ENCODE results near the gene TOE1. TPM values are rescaled to one million over a fixed set of nuclear protein-coding genes. Genes with fewer than 3 reads are reported as not detected.

Gene TOE1
- total and polyA plus RNA-seq, 9 of the 15 experiments (the other 6 are each of a cell fraction or from before 2014, with no cell fraction given) = 32.1 to 85.7 (median 38.0) TPM

- TF ChIP-seq ZBTB43 (CRISPR knock-in tag; IDR thresholded peaks at IDR 0.05) (no peak), RBFOX2 (IDR thresholded peaks at IDR 0.05; ENCODE audit: low read depth, low read length) (peak; percentile 69), POLR2G (IDR thresholded peaks at IDR 0.05; ENCODE audit: low read depth, low read length) (peak; percentile 64), KDM5B (IDR thresholded peaks at IDR 0.05; ENCODE audit: insufficient replicate concordance, low read depth, low read length) (peak; percentile 9), ZNF431 (CRISPR knock-in tag; IDR thresholded peaks at IDR 0.05) (no peak), RBM22 (IDR thresholded peaks at IDR 0.05; ENCODE audit: low read depth, low read length, poor library complexity, severe bottlenecking) (peak; percentile 57)
- Histone ChIP-seq H3K9me1 (ENCODE audit: control insufficient read depth, insufficient read depth, low read length) (peaks cover 5% of the 10 kb centered on the region), H3K4me3 (no peak overlapping the region), H3K4me1 (replicated peaks in 1 of 2; ENCODE audit: control insufficient read depth in 2 of 2, insufficient read depth in 2 of 2, low read length in 2 of 2) (peaks cover 6 to 12% of the 10 kb centered on the region in 2 experiments; a peak in 4 of 5 replicates), H3K9ac (ENCODE audit: insufficient read depth in 1 of 2, low read depth in 2 of 2, low read length in 2 of 2) (no peak overlapping the region), H3K27ac (ENCODE audit: extremely low read depth, low read depth, low read length) (no peak overlapping the region), H2AFZ (ENCODE audit: low read depth, low read length) (no peak overlapping the region), H3K36me3 (ENCODE audit: control insufficient read depth, insufficient read depth, low read length) (peaks cover 53% of the 10 kb centered on the region), H3K79me2 (ENCODE audit: control insufficient read depth, insufficient read depth, low read length) (peaks cover 27% of the 10 kb centered on the region), H4K20me1 (replicated peaks; ENCODE audit: control insufficient read depth, insufficient read depth, low read length) (peaks cover 5% of the 10 kb centered on the region; the same call in 1 of the 2 replicates), H3K4me2 (ENCODE audit: insufficient read depth, low read length) (no peak overlapping the region), H3K9me3 (replicated peaks; ENCODE audit: control insufficient read depth, insufficient read depth, low read depth, low read length) (no peaks in the 10 kb centered on the region), H3K27me3 (ENCODE audit: control insufficient read depth in 2 of 2, insufficient read depth in 2 of 2, low read length in 2 of 2) (no peaks in the 10 kb centered on the region)
- no peak for DNase-seq (ENCODE audit: extremely low read depth in 1 of 4, low spot score in 3 of 4)
- CTCF ChIA-PET (ENCODE audit: low intra/inter-chr PET ratio) = no interaction called here
- 90% methylated on average over 12 of the region's 13 CpGs for WGBS (ENCODE audit: insufficient coverage, low coverage, missing lambda C conversion rate)
- in situ Hi-C loops (cut with MboI) (loop anchor here (5.0 kb wide), 1 partner anchor 147 kb away; the partner anchor contains the start of gene TESK2), intact Hi-C loops (cut with micrococcal nuclease) (no loop called here)
- no TSS peak for BruUV-seq (replicated peaks)
- POLR2A ChIA-PET = interaction anchor here (0.6 to 13.3 kb wide), 9 partner anchors 11 to 949 kb away, joined by 3 to 226 read pairs (median 4); no protein-coding TSS in a partner anchor
- no peak for ATAC-seq
- no peak for FAIRE-seq
Measured at GRCh38 chr1:45345014-45345413, 5.0 kb downstream of the TOE1 start.

Data from K562 (cell line).